HG03060 (cell line): ENCODE results near the gene CST8.
A peak's percentile ranks its signal among the peaks of the same experiment; 100 is the strongest.
"Not testable (repeated sequence)": the region's sequence is repeated elsewhere in the genome, so short reads cannot be mapped to it uniquely, and the experiment has no call there.

Experiments used
- ATAC-seq: cut with Tn5 transposase; IDR thresholded peaks from one replicate; pipeline ENCODE4 v1.9.1; 2021; ENCODE audit warnings: low read depth, moderate number of reproducible peaks; ENCODE audit not compliant: unreplicated experiment

CST8 gene, protein sequence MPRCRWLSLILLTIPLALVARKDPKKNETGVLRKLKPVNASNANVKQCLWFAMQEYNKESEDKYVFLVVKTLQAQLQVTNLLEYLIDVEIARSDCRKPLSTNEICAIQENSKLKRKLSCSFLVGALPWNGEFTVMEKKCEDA

DNA sequence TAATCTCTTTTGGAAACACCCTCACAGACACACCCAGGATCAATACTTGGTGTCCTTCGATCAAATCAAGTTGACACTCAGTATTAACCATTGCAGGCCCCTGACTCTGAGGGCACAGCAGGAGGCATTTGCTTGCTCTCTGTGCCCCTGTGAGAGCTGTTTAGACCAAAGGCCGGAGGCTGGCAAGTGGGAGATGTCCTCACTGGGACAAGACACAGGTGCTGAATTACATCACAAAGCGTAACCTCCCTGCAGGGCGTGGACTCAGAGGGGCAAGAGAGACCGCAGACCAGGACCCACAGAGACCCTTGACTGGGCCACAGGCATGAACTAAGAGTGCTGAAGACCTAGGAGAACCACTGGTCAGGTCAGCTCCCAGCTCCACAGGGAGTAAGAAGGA, at the start of gene CST8:
CST8 (plus strand) TSS at position 301 of the 400 bp plus-strand sequence. CDS start 551 bp downstream, outside the sequence.
- no peak for ATAC-seq

DNA sequence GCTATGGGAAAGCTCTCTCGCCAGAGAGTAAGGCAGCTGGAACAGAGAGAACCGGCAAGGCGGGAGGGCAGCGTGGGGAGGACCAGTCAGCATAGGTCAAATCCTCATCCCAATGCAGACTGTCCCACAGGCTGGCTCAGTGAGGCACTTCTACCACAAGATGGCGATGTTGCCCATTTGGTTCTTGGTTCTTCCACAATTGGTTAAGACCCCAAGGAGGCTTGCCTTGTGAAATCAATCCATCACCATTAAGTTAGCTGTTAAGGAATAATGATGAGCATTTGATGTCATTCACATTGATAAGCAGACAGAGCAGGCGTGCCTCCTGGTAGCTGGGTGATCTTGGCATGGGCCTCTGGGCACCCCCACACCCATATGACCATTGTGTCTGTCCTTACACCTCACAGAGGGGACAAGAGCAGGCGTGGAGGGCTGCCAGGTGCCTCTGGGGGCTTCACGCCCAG, 49.0 kb upstream of the CST8 start:
- ATAC-seq = peak; percentile 57

DNA sequence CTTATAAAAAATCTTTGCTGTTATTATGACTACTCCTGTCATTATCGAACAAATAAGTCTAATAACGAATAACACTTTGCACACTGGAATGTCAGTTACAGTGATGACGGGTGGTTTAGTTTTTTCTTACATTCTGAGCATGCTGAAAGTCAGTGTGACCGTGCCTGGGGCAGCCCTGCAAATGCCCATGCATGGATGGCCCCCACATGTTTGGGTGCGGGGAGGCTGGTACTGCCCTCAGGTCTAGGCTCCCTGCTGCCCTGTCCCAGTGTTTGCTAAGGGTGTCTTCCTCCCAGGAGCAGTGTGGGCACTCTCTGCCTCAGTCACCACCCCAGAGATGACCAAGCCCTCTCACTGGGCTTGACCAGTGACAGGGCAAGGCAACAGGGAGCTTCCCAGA, 48.5 kb upstream of the CST8 start:
- no peak for ATAC-seq

DNA sequence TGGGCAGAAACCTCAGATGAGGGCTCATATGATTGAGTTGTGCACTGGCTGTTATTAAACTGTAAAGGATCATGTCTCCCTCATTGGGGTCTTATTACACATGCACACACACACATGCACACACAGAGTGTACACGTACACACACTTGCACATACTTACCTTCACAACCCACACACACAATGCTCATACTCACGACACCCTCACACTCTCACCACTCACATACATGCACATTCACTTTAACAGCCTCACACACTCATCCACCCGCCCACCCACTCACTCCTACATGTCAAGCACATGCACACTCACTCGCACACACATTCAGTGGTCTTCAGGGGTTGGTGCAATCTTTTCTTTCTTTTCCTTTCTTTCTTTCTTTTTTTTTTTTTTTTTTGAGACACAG, 46.1 kb upstream of the CST8 start:
- no peak for ATAC-seq

DNA sequence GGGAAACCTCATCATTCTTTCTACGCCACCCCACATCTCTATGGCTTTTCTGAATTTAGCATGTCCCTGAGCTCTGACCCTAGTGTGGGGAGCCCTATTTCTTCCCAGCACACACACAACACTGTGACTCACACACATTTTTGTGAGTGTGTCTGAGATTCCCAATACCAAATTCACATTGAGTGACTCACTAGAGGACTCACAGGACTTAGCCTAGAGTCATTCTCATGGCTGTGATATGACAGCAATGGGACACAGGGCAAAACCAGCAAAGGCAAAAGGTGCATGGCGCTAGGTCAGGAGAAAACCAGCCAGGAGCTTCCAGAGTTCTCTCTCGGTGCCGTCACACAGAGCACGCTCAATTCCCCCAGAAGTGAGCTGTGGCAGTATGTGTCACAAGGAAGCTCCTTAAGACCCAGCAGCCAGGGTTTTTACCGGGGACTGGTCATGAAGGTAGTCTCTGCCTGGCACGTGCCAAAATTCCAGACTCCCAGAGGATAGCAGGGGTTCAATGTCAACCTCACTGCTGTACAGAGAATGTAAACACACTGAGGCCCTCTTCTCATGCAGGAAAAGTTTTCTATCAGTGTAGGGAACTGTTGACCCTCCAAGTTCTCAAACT, 45.2 kb upstream of the CST8 start:
- ATAC-seq = no peak

DNA sequence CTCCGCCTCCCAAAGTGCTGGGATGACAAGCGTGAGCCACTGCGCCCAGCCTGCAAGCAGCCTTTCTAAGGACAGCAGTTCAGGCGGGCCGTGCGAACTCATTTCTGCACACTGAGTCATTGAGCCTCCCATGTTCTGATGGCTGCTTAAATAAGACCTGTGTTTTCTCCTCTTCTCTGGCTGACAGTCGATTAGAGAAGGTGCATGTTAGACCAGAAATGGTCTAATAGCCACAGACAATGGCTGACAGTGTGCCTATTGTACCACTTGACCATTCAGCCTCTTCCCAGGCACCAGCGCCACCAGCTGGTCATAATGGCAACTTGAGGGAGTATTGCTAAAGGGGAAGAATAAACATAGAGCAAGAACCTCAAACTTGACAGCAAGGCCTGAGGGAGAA, 44.4 kb upstream of the CST8 start:
- no peak for ATAC-seq

DNA sequence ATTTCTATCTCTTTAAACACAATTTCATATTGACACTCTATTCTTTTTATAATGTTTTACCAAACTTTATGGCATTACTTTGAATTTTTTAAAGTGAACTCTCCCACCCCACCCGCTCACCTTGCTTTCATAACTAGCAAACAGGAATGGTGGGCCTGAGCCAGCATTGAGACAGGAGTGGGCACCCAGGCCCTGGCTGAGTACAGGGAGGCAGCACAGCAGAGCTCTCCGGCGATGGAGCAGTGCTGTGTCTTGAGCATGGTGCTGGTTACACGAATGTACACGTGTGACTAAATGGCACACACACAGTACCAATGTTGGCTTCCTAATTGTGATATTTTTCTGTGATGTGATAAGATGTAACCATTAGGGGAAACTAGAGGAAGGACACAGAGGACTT, 42.8 kb upstream of the CST8 start:
- no peak for ATAC-seq

DNA sequence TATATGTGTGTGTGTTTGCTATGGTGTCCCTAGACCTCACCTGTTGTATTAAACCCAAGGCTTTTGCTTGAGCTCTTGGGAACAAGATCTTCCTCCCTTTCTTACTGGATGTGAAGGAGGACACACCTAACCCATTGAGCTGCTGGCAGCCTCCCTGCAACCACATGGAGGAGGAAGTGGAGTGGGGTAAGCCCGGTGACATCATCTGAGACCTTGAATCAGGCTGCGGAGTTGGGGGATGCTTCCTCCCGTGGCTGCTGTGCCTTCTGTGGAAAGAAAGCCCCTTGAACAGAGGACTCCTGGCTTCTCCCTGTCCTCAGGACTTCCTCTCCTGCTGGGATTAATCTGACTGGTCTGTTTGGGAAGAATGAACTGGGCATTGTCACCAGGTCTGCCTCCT, 41.5 kb upstream of the CST8 start:
- ATAC-seq = no peak

DNA sequence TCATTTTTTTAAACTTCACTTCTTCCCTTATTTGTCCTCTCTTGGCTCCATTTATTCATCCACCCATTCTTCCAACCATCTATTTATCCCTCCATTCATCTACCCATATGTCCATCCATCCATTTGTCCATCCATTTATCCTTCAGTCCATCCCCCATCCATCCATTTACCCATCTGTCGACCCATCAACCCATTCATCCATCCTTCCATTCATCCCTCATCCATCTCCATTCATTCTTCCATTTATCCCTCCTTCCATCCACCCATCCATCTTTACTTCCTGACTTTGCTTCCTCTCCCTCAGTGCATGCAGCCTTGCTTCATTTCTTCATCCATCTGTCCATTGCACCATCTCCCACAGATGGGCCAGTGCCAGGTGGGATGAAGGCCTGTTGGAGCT, 40.0 kb upstream of the CST8 start:
- ATAC-seq = no peak

DNA sequence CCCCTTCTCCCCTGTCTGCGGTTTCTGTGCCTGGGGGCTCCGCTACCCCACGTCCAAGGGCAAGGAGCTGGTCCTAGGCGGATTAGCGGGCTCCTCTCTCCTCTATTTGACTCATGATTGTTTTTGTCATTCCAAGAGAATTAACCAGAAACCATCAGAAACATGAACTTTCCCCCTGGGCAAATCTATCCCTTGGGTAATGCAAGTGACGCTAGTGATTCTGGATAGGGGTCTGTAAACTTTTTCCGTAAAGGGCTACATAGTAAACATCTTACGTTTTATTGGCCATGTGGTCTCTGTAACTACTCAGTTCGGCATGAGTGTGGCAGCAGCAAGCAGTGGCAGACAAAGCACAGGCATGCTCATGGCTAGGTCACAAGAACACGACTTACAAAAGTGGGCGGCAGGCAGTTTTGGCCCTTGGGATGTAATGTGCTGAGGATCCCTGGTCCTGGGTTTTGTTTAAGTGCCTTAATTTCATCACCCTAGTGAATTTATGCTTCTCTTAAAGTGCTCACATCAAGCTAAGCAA, 38.9 kb upstream of the CST8 start:
- ATAC-seq = no peak

DNA sequence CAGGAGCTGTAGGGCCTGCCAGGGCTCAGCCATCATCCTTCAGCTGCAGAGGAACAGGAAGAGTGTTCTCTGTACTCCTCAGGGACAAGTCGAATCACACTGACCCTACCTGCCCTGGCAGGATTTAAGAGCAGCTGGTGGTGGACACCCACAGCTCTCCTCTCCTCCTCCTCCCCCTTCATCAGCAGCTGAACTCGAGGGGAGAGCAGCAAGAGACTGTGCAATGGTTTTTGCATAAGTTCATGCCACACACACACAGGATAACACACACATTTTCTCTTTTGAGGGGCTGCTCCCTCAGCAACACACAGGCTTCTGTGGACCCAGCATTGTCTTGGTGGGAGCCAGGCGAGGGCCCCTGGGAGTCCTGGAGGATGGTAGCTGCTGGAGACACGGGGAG, 38.1 kb upstream of the CST8 start, which contains the start of gene CST11:
CST11 (minus strand) TSS at position 101 of the 400 bp plus-strand sequence; CDS start at position 36, 65 bp downstream.
- ATAC-seq = no peak

DNA sequence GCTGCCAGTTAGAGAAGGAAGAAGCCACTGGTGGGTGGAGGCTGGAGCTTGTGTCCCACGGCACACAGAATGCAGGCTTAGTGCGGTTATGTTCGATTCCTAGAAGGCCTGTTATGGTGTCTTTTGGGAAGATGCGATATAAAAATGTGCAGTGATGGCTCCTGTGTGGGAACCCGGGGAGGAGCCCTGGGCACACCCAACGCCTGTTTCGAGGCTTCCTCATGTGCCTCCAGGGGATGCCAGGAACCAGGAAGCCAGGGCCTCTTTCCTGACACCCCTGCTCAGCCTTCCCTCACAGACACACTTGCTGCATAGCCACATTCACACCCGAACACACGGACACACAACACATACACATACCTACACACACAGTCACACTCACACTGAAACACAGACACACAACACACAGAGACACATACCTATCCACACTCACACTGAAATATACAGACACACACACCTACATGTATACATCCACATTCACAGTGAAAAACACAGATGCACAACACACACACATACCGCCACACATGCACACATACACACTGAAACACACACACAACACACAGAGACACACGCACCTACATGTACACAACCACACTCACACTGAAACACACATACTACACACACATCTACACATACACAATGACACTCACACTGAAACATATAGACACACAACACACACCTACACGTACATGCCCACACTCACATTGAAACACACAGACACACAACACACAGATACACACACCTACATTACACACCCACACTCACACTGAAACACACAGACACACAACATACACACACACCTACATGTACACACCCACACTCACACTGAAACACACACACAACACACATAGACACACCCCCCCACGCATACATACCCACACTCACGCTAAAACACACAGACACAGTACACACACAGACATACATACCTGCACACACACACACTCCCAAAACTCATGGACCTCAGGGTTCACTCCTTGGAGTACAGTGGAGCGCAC, 37.1 kb upstream of the CST8 start:
- no peak for ATAC-seq

DNA sequence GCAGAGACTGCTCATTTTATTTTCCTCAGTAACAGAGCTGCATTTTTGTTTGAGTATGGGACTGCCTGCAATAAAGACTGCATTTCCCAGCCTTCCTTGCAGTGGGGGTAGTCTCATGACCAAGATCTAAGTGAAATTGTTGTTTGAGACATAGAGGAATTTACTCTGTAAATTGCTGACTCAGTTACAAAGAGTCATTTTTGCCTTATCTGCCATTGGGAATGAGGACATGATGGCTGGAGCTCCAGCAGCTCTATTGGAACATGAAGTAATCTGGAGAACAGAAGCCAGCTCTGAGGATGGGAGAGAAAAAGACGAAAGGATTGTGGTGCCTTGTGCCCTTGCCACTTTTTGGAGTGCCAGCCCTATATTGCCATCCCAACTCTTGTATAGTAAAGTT, 36.1 kb upstream of the CST8 start:
- no peak for ATAC-seq

DNA sequence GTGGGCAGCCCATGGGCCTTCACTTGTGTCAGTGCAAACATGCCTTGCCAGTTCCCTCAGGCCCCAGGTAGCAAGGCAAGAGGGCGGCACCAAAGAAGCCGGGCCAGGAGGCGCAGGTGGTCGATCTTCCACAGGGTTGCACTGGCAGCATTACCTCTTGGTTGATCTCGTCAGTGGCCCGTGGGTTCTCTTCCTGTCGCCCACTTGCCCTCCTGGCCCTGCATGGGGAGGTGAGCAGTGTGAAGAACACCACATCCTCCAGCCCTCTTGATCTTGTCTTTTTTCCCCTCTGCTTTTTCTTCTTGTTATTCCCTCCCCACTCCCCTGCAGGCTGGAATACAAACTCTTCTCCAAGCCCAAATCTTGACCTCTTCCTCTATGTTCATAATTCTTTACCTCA, 35.3 kb upstream of the CST8 start:
- no peak for ATAC-seq

DNA sequence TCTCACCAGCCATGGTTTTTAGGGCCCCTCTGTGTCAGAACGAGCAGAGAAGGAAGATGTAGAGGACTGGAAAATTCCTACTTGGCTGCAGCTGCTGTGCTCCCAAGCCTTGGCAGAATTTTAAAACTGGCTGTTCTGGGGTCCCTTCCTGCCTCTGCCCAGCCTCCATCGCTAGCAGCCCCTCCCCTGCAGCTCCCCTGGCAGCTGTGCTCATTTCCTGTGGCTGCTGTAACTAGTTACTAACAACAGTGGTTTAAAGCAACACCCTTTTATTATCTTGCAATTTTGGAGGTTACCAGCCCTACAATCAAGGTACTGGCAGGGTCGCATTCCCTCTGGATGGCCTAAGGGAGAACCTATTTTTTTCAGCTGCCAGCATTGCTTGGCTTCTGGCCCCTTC, 34.5 kb upstream of the CST8 start:
- no peak for ATAC-seq

DNA sequence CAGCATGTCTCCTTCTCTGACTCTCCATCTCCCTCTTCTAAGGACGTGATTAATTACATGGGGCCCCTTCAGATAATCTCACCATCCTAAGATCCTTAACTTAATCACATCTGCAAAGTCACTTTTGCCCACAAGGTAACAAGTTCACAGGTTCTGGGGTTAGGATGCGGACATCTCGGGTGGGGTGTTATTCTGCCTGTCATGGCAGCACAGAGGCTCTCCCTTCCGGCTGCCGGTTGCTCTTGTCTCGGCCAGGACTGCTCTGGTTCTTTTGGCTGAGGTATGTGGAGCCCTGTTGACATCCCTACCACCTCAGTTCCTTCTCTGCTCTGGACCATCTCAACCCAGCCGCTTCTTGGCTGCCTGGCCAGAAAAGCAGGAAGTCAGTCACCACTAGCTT, 34.0 kb upstream of the CST8 start:
- no peak for ATAC-seq

DNA sequence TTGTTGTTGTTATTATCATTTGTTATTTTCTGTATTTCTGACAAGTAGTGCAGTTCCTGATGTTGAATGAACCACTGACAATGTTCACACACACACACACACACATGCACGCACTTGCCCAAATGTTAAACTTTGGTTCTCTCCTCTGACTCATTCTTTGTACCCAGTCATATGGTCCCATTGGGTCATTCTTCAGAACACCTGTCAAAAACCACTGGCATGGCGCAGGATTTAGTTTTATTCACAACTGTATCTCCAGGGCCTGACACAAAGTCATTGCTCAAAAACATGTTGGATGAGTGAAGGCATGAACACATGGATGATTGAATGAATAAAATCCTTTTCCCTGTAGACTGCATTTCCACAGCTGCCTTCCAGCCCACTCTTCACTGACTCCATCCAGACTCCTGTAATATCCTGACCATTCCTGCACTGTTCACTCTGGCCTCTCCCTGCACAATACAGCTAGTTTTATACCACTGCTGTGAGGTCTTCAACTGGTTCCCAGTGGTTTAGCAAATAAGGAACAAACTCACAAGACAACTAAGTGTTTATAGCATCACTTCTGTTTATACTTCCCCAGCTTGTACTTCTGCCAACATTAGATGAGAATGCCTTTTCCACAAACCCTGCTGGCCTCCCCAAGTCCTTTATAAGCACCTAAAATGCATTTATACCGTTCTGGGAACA, 31.3 kb upstream of the CST8 start:
- no peak for ATAC-seq

DNA sequence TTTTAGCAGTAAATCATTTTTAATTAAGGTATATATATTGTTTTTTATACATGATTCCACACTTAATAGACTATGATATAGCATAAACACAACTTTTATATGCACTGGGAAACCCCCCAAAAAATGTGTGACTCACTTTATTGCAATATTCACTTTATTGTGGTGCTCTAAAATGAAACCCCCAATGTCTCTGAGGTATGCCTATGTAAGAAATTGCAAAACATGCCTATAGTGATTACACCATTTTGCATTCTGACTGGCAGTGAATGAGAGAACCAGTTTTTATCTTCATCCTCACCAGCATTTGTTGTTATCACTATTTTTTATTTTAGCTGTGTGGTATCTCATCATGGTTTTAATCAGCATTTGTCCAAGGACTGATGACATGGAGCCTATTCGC, 29.7 kb upstream of the CST8 start:
- ATAC-seq = no peak

DNA sequence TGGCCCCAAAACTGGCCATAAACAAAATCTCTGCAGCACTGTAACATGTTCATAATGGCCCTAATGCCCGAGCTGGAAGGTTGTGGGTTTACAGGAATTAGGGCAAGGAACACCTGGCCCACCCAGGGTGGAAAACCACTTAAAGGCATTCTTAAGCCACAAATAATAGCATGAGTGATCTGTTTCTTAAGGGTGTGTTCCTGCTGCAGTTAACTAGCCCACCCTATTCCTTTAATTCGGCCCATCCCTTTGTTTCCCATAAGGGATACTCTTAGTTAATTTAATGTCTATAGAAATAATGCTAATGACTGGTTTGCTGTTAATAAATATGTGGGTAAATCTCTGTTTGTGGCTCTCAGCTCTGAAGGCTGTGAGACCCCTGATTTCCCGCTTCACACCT, 24.0 kb upstream of the CST8 start:
- ATAC-seq = not testable (repeated sequence)

DNA sequence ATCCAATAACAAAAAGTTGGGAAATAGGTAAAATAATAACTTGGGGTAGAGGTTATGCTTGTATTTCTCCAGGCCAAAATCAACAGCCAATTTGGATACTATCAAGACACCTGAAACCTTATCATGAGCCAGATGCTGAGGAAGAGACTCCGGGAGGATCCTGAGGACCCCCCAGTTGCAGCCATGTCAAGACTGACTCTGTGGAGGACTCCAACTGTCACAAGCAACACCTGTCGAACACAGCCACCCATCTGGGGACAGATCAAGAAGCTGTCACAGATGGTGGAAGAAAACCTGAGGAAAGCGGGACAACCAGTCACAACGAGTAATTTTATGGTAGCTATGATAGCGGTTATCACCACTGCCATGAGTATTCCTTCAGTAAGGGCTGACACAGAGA, 18.6 kb upstream of the CST8 start:
- not testable (repeated sequence) for ATAC-seq
